Type B pancreatic cell (in vitro differentiated cells): Measurements from ENCODE around the gene FBL. TPM values are rescaled to one million over a fixed set of nuclear protein-coding genes. Genes with fewer than 3 reads are reported as not detected.

Experiments
- DNase-seq: peaks from one replicate; pipeline ENCODE4 v3.0.0; 2021; ENCODE audit warnings: mixed read lengths; ENCODE audit not compliant: unreplicated experiment; ENCODE audit errors: extremely low spot score
- H3K27ac Mint-ChIP-seq: 2 replicates; pipeline ENCODE4 v1.8.0; 2021; ENCODE audit warnings: mild to moderate bottlenecking, mixed read lengths
- H3K27me3 Mint-ChIP-seq: 2 replicates; pipeline ENCODE4 v1.8.0; 2021; ENCODE audit warnings: mixed read lengths
- H3K36me3 Mint-ChIP-seq: 2 replicates; pipeline ENCODE4 v1.8.0; 2021; ENCODE audit warnings: mixed read lengths
- H3K4me1 Mint-ChIP-seq: one replicate; pipeline ENCODE4 v1.8.0; 2021; ENCODE audit warnings: mixed read lengths; ENCODE audit not compliant: unreplicated experiment
- H3K4me3 Mint-ChIP-seq: 2 replicates; pipeline ENCODE4 v1.8.0; 2021; ENCODE audit warnings: mild to moderate bottlenecking, mixed read lengths
- H3K9me3 Mint-ChIP-seq: 2 replicates; pipeline ENCODE4 v1.8.0; 2021; ENCODE audit warnings: mixed read lengths
- total RNA-seq: library from RNA; stranded (reverse); gene quantifications from 2 replicates; pipeline ENCODE4 v1.2.1, GENCODE V29; 2021; ENCODE audit warnings: low replicate concordance
- TF ChIP-seq, protein P1 (sequence below): fragments of 200-600 bp; sonication (generic); conservative IDR thresholded peaks from 2 replicates; pipeline ENCODE4 v1.5.0; 2021; ENCODE audit warnings: antibody characterized with exemption, mild to moderate bottlenecking

FBL gene
- total RNA-seq, 1 donor from 2014 or later = 356 TPM

DNA sequence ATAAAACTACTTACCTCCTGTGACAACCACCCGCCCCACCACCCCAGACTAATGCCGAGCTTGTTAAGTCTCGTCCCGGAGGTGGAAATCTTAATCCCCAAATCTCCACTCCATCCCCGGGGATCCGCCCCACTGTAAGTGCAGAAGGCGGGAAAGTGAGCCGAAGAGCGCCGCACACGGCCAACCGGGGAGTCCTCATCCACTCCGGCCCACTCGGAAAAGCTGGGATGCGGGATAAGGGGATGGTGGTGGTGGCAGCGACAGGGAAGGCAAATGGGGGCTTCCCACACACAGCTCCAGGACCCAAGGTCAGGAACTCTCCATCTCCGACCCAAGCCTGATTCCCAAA is 621 bp downstream of the FBL start:
- Mint-ChIP-seq H3K27ac (peak overlapping the region; percentile 95), H3K36me3 (peaks cover 3% of the 10 kb centered on the region), H3K4me1 (peaks cover 42% of the 10 kb centered on the region), H3K4me3 (peak overlapping the region; percentile 96), H3K9me3 (no peaks in the 10 kb centered on the region), H3K27me3 (no peaks in the 10 kb centered on the region)
- TF ChIP-seq, protein P1, sequence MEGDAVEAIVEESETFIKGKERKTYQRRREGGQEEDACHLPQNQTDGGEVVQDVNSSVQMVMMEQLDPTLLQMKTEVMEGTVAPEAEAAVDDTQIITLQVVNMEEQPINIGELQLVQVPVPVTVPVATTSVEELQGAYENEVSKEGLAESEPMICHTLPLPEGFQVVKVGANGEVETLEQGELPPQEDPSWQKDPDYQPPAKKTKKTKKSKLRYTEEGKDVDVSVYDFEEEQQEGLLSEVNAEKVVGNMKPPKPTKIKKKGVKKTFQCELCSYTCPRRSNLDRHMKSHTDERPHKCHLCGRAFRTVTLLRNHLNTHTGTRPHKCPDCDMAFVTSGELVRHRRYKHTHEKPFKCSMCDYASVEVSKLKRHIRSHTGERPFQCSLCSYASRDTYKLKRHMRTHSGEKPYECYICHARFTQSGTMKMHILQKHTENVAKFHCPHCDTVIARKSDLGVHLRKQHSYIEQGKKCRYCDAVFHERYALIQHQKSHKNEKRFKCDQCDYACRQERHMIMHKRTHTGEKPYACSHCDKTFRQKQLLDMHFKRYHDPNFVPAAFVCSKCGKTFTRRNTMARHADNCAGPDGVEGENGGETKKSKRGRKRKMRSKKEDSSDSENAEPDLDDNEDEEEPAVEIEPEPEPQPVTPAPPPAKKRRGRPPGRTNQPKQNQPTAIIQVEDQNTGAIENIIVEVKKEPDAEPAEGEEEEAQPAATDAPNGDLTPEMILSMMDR = peak; percentile 11
- no peak for DNase-seq

DNA sequence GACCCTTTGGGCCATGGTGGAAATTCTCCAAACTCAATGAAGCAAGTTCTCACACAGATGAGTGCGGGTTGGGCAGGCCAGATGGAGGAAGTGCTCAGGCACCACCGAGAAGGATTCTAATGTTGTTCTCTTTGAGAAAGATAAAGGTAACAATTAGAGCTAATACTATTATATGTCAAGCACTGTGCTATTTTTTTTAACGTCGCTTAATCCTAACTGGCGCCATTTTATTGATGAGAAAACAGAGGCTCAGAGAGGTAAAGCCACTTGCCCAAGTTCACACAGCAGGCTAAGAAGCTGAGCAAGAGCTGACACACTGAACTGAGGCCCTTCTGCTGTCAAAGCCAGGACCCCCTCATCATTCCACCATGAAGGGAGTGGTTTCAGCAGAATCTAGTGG is 1.0 kb downstream of the FBL start:
- H3K27ac Mint-ChIP-seq = peak overlapping the region; percentile 95
- H3K4me3 Mint-ChIP-seq = peak overlapping the region; percentile 96
- TF ChIP-seq, protein P1 = no peak
- no peak for DNase-seq
- peaks cover 42% of the 10 kb centered on the region for H3K4me1 Mint-ChIP-seq
- H3K27me3 Mint-ChIP-seq = no peaks in the 10 kb centered on the region
- H3K9me3 Mint-ChIP-seq = no peaks in the 10 kb centered on the region
- peaks cover 3% of the 10 kb centered on the region for H3K36me3 Mint-ChIP-seq

DNA sequence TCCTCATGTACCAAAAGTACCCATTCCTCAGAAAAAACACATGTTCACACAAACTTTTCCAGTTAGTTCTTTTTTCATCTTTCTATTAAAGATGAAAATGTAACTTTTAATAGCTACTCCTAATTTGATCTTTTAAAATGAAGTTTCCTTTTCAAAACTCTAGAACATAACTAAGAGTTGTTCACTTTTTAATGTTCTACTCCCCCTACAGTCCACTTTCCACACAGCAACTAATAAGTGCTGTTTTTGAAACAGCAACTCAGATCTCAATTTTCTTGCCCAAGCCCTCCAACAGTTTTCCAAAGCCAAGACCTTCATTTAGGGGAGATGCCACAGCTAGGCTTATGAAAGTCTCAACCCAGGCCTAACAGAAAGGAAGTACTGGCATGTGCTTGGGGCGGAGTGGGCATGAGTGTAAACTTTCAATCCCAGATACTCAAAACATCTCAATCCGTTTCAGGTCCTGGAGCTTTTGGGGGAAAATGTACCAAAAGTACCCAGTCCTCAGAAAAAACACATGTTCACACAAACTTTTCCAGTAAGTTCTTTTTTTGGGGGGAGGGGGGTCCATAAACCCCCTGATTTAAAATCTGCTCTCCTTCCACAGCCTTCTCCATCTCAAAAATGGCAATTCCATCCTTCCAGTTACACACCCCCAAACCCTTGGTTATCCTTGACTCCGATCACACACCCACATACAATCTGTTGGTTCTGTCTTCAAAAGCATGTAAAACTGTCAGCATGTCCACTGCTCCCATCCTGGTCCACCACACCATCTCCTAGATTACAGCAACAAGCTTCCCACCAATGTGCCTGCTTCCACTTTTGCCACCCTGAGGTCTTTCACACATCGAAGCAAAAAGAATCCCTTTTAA is 2.0 kb downstream of the FBL start:
- peak overlapping the region; percentile 95 for H3K27ac Mint-ChIP-seq
- DNase-seq = no peak
- TF ChIP-seq, protein P1 = peak; percentile 85
- H3K9me3 Mint-ChIP-seq = no peaks in the 10 kb centered on the region
- peak overlapping the region; percentile 96 for H3K4me3 Mint-ChIP-seq
- H3K27me3 Mint-ChIP-seq = no peaks in the 10 kb centered on the region
- H3K4me1 Mint-ChIP-seq = peaks cover 48% of the 10 kb centered on the region
- H3K36me3 Mint-ChIP-seq = peaks cover 8% of the 10 kb centered on the region

DNA sequence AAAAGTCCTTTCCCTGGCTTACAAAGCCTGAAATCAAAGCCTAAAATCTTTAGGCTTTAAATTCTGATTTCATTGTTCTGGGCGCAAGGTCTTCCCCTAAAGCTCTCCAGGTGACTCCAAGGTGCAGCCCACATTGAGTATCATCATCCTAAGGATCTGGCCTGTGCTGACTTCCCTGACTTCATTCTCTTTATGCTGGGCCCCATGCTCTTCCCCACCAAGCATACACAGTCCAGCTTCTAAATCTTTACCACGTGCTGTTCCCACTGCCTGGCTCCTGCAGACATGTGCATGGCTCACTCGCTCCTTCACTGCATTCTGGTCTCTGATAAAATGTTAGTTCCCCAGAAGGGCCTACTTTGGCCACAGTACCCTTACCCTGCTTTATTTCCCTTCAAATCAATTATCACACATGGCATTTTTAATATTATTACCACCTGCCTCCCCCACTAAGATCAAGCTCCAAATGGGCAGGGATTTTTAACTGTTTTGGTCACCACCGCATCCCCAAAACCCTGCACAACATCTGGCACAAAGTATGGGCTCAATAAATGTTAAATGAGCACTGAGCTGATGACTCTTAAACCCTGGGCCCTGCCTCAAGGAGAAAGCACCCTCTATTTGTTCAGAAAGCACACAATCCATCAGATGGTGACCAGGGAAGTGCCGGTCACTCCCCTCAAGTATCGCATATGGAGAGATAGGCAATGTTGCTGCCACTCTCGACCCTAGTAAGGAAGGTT is 3.3 kb downstream of the FBL start:
- TF ChIP-seq, protein P1 = peak; percentile 8
- Mint-ChIP-seq H3K27me3 (no peaks in the 10 kb centered on the region), H3K4me3 (peak overlapping the region; percentile 59), H3K27ac (peak overlapping the region; percentile 72), H3K4me1 (peaks cover 48% of the 10 kb centered on the region), H3K36me3 (peaks cover 8% of the 10 kb centered on the region), H3K9me3 (no peaks in the 10 kb centered on the region)
- DNase-seq = no peak

DNA sequence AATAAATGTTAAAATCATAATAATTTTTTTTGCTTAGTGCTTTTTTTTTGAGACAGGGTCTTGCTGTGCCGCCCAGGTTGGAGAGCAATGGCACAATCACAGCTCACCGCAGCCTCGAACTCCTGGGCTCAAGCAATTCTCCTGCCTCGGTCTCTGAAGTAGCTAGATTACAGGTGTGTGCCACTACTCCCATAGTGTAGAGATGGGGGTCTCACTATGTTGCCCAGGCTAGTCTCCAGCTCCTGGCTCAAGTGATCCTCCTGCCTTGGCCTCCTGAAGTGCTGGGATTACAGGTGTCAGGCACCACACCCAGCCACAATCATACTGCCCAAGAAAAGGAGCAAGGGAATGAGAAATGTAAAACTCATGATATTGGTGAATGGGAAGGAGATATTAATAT is 5.1 kb downstream of the FBL start:
- DNase-seq = no peak
- TF ChIP-seq, protein P1 = no peak
- no peak overlapping the region for H3K4me3 Mint-ChIP-seq
- H3K4me1 Mint-ChIP-seq = peaks cover 37% of the 10 kb centered on the region
- peaks cover 17% of the 10 kb centered on the region for H3K36me3 Mint-ChIP-seq
- H3K9me3 Mint-ChIP-seq = no peaks in the 10 kb centered on the region
- H3K27ac Mint-ChIP-seq = no peak overlapping the region
- no peaks in the 10 kb centered on the region for H3K27me3 Mint-ChIP-seq
